IPS DF 6.9 (cell line): ENCODE results near the gene CHRNG.

ENCODE experiments used
- DNase-seq: peaks from one replicate; pipeline ENCODE4 v3.0.0-alpha.2; 2013; ENCODE audit warnings: low read depth, low spot score
- H3K27ac ChIP-seq: one replicate; pipeline ENCODE4 v1.5.1; 2013; ENCODE audit warnings: low read length, control low read depth
- H3K27me3 ChIP-seq: 2 replicates; pipeline ENCODE4 v1.6.1; 2013; ENCODE audit warnings: mild to moderate bottlenecking, low read length; ENCODE audit not compliant: control insufficient read depth, insufficient read depth
- H3K36me3 ChIP-seq: 2 replicates; pipeline ENCODE4 v1.6.1; 2013; ENCODE audit warnings: low read length; ENCODE audit not compliant: control insufficient read depth, insufficient read depth
- H3K4me1 ChIP-seq: 2 replicates; pipeline ENCODE4 v1.6.1; 2013; ENCODE audit warnings: low read length; ENCODE audit not compliant: control insufficient read depth, insufficient read depth
- H3K4me3 ChIP-seq: 2 replicates; pipeline ENCODE4 v1.5.1; 2013; ENCODE audit warnings: mild to moderate bottlenecking, low read length
- H3K9me3 ChIP-seq: 2 replicates; pipeline ENCODE4 v1.6.1; 2013; ENCODE audit warnings: low read length, inconsistent platforms; ENCODE audit not compliant: control insufficient read depth, insufficient read depth
- WGBS: extraction: QIAGEN DNeasy Blood & Tissue Kit; methylation state at CpG from one replicate; pipeline ENCODE4 v1.1.7; 2013; ENCODE audit warnings: mixed read lengths, missing lambda C conversion rate; ENCODE audit not compliant: insufficient read length, insufficient coverage; 5-methylcytosine and 5-hydroxymethylcytosine counted together

The CHRNG gene

DNA sequence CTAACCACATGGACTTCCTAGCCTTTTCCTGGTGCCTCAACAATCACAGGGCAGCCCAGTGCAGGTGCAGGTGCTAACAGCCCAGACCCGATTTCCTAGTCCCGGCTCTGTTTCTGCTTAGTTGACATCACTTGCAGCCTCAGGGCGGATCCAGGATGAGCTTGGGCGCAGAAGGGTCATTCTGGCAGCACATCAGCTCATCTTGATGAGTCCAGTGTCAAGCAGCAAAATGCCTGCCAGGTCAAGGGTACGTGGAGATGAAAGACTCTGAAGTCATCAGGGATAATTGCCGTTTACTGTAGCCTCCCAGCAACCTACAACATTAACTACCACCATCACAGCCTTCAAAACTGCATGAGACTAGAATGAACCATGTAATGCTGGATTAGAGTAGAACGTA, 54.5 kb downstream of the CHRNG start:
- DNase-seq, result no peak
- WGBS, result no CpG with 5 or more reads among the region's 7 CpGs
- Histone ChIP-seq H3K27ac (no peak overlapping the region), H3K9me3 (no peaks in the 10 kb centered on the region), H3K4me1 (no peaks in the 10 kb centered on the region), H3K4me3 (no peak overlapping the region), H3K36me3 (no peaks in the 10 kb centered on the region), H3K27me3 (no peaks in the 10 kb centered on the region)
